Measurements from ENCODE around the gene CAPN5. TPM values are rescaled to one million over a fixed set of nuclear protein-coding genes. Genes with fewer than 3 reads are reported as not detected.
"Not testable (repeated sequence)": the region's sequence is repeated elsewhere in the genome, so short reads cannot be mapped to it uniquely, and the experiment has no call there.

CAPN5 gene
- polyA plus RNA-seq (2011; rRNA removed) (11.3 and 18.4 TPM in 2 replicates), polyA minus RNA-seq (2011; rRNA and poly(A)+ RNA removed) (10.2 and 13.7 TPM in 2 replicates)

DNA sequence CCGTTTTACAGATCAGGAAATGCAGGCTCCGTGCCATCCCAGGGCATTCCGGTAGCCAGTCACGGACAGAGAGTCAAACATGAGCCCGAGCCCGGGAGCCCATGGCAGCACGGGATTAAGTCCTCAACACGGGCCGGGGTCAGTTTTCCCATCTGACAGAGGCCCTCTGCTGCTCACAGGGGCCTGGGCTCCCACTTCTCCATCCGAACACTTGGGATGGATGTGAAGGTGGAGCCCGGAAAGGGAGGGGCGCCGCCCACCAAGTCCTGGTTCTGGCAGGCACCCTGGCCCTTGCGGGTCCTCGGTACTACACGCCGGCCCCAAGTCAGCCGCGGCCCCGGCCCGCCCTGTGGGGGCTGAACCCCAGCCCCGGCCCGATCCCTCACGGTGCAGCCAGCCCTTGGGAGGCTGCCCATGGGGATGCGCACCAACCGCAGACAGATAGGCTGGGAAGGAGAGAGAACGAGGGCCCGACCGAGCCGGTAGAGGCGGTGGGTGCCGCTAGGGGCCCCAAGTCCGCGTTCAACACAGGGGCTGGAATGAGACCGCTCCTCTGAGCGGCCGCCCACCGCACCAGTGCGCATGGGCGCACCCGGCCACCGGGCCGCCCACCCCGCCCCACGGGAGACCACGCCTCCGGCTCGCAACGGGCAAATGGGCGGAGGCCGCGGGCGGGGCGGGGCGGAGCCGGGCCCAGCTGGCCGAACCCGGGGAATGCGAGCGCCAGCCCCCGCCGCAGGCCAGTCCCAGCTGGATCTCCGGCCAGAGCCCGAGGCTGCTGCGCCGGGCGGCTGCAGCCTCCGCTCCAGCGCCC, at the start of gene CAPN5:
Gene CAPN5 (plus strand): TSS at position 743 of the 814 bp plus-strand sequence. CDS start 17,916 bp downstream, outside the sequence.
- H3K27me3 ChIP-seq (ENCODE audit: control insufficient read depth, insufficient read depth, low read length) = no peaks in the 10 kb centered on the region
- ChIA-PET POLR2A (interaction anchor here (0.7 kb wide), 1 partner anchor 1791 kb away, joined by 3 read pairs; no protein-coding TSS in a partner anchor), CTCF (interaction anchor here (0.6 to 5.2 kb wide), 7 partner anchors 12 to 61 kb away, joined by 3 to 86 read pairs (median 4); no protein-coding TSS in a partner anchor)
- DNase-seq (ENCODE audit: low read depth) = peak; percentile 57
- TF ChIP-seq, protein P1, sequence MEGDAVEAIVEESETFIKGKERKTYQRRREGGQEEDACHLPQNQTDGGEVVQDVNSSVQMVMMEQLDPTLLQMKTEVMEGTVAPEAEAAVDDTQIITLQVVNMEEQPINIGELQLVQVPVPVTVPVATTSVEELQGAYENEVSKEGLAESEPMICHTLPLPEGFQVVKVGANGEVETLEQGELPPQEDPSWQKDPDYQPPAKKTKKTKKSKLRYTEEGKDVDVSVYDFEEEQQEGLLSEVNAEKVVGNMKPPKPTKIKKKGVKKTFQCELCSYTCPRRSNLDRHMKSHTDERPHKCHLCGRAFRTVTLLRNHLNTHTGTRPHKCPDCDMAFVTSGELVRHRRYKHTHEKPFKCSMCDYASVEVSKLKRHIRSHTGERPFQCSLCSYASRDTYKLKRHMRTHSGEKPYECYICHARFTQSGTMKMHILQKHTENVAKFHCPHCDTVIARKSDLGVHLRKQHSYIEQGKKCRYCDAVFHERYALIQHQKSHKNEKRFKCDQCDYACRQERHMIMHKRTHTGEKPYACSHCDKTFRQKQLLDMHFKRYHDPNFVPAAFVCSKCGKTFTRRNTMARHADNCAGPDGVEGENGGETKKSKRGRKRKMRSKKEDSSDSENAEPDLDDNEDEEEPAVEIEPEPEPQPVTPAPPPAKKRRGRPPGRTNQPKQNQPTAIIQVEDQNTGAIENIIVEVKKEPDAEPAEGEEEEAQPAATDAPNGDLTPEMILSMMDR (IDR thresholded peaks at IDR 0.05; ENCODE audit: insufficient read depth, low read depth, low read length) = peak; percentile 53
- no peaks in the 10 kb centered on the region for H3K36me3 ChIP-seq (ENCODE audit: control insufficient read depth, insufficient read depth, low read length)
- H3K4me3 ChIP-seq (ENCODE audit: low read depth, low read length) = peak within 1 kb of the TSS; percentile 75

DNA sequence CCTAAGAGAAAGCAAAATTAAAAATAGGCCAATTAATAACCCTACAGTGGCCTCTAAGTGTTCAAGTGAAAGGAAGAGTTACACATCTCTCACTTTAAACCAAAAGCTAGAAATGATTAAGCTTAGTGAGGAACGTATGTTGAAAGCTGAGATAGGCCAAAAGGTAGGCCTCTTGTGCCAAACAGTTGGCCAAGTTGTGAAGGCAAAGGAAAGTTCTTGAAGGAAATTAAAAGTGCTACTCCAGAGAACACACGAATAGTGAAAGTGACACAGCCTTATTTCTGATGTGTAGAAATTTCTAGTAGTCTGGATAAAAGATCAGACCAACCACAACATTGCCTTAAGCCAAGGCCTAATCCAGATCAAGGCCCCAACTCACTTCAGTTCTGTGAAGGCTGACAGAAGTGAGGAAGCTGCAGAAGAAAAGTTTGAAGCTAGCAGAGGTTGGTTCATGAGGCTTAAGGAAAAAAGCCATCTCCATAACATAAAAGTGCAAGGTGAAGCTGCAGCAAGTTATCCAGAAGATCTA, 48.3 kb upstream of the CAPN5 start:
- H3K27me3 ChIP-seq (ENCODE audit: control insufficient read depth, insufficient read depth, low read length); H3K4me3 ChIP-seq (ENCODE audit: low read depth, low read length); DNase-seq (ENCODE audit: low read depth); H3K36me3 ChIP-seq (ENCODE audit: control insufficient read depth, insufficient read depth, low read length); POLR2A ChIA-PET: not testable (repeated sequence)
- CTCF ChIA-PET = interaction anchor here (1.5 kb wide), 1 partner anchor 10 kb away, joined by 4 read pairs; no protein-coding TSS in a partner anchor

DNA sequence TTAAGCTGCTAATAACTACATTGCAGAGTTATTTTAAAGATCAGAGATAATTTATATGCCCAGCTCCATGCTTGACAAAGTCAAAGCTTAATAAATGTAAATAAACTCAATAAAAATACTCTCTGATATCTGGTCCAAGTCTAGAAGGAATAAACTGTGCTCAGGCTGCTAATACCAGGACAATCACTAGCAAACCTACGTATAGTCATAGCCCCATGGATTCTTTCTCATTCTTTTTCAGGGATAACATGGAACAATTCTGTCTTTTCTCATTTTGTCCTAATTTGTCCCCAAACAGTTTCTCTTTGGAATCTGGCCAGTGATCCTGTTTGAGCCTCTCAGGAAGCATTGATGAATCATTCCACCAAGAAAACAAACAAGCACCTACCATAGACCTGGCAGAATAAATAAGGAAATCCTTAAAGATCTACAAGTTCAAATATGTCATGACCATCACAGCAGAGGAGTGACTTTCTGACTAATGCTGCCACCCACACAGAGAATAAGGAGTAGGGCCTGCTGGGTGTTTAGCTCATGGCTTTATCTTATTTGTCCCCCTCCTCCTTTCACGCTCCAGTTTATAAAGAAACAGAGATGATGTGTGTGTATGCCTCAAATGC, 46.7 kb upstream of the CAPN5 start:
- Histone ChIP-seq H3K27me3 (ENCODE audit: control insufficient read depth, insufficient read depth, low read length) (no peaks in the 10 kb centered on the region), H3K36me3 (ENCODE audit: control insufficient read depth, insufficient read depth, low read length) (no peaks in the 10 kb centered on the region), H3K4me3 (ENCODE audit: low read depth, low read length) (no peak overlapping the region)
- ChIA-PET POLR2A (no interaction called here), CTCF (interaction anchor here (1.2 to 1.4 kb wide), 3 partner anchors 19 to 71 kb away, joined by 3 to 6 read pairs (median 3); no protein-coding TSS in a partner anchor)
- TF ChIP-seq, protein P1 (IDR thresholded peaks at IDR 0.05; ENCODE audit: insufficient read depth, low read depth, low read length) = no peak
- no peak for DNase-seq (ENCODE audit: low read depth)

DNA sequence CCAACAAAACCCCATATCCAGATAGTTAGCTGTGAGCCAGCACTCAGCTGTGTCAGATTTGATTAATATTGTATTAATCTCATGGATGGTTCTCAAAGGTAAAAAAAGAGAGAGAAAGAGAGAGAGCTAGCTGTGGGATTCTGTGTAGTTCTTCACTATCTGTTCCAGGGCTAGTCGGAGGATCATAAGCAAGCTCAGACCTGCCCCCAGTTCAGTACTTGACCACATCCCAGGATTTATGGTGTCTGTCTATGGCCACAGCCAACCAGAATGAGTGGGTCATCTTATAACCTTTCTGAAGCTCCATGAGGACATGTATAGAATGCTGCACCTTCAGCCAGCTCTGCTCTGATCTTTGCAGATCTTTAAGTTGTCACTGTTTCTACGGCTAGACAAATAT, 46.0 kb upstream of the CAPN5 start:
- DNase-seq (ENCODE audit: low read depth) = no peak
- H3K36me3 ChIP-seq (ENCODE audit: control insufficient read depth, insufficient read depth, low read length) = no peaks in the 10 kb centered on the region
- no peaks in the 10 kb centered on the region for H3K27me3 ChIP-seq (ENCODE audit: control insufficient read depth, insufficient read depth, low read length)
- TF ChIP-seq, protein P1 (IDR thresholded peaks at IDR 0.05; ENCODE audit: insufficient read depth, low read depth, low read length) = no peak
- ChIA-PET CTCF (interaction anchor here (0.8 to 1.4 kb wide), 5 partner anchors 18 to 94 kb away, joined by 3 to 6 read pairs (median 3); no protein-coding TSS in a partner anchor), POLR2A (interaction anchor here (0.5 kb wide), 1 partner anchor 8 kb away, joined by 3 read pairs; no protein-coding TSS in a partner anchor)
- H3K4me3 ChIP-seq (ENCODE audit: low read depth, low read length) = no peak overlapping the region

DNA sequence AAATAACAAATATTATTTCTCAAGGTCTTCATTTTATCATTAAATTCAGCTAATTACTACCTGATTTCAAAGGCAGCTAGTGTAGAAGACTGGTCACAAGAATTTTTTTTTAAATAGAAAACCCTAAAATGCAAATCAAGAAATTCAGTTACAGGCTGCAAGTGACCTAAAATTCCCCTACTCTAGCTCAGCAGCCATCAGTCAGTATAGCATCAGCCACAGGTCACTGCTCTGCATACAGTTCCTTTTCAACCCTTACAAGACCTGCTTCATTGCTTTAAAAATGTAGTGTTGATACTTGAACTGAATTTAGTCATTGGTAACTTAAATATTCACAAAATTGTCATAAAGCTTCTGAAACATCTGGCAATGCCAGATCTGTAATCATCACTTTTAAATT, 42.0 kb upstream of the CAPN5 start:
- DNase-seq (ENCODE audit: low read depth) = no peak
- TF ChIP-seq, protein P1 (IDR thresholded peaks at IDR 0.05; ENCODE audit: insufficient read depth, low read depth, low read length) = no peak
- CTCF ChIA-PET = interaction anchor here (0.8 to 1.7 kb wide), 7 partner anchors 11 to 291 kb away, joined by 3 to 5 read pairs (median 3); no protein-coding TSS in a partner anchor
- peaks cover 2% of the 10 kb centered on the region; the same call in 1 of the 2 replicates for H3K27me3 ChIP-seq (ENCODE audit: control insufficient read depth, insufficient read depth, low read length)
- no peaks in the 10 kb centered on the region for H3K36me3 ChIP-seq (ENCODE audit: control insufficient read depth, insufficient read depth, low read length)
- no peak overlapping the region for H3K4me3 ChIP-seq (ENCODE audit: low read depth, low read length)
- POLR2A ChIA-PET = no interaction called here
